Activated CD4-positive, alpha-beta T cell treated with anti-CD3 and anti-CD28 coated beads for 48 hours (primary cell): ENCODE results near the gene S100A8.
"Not testable (repeated sequence)": the region's sequence is repeated elsewhere in the genome, so short reads cannot be mapped to it uniquely, and the experiment has no call there.

Experiments used
- DNase-seq: peaks from one replicate; pipeline ENCODE4 v3.0.0-alpha.2; 2020

Gene S100A8

GRCh38 chr1:153415850-153416570 is 25.1 kb upstream of the S100A8 start, which contains the start of gene S100A7A:
Gene S100A7A (plus strand): TSS chr1:153416520. CDS start chr1:153418083, 1,563 bp downstream.
- DNase-seq = no peak

- DNase-seq = not testable (repeated sequence)
These were observed 23.1 kb upstream of the S100A8 start for GRCh38 chr1:153413961-153414360.

- DNase-seq = not testable (repeated sequence)
These were observed 16.4 kb upstream of the S100A8 start for GRCh38 chr1:153407274-153407673.

- not testable (repeated sequence) for DNase-seq
These were observed 15.1 kb upstream of the S100A8 start for GRCh38 chr1:153405825-153406599.

GRCh38 chr1:153404768-153405167 is 13.9 kb upstream of the S100A8 start:
- peak; percentile 83 for DNase-seq

GRCh38 chr1:153404086-153404635 is 13.3 kb upstream of the S100A8 start:
- DNase-seq = no peak

GRCh38 chr1:153403421-153404085 is 12.7 kb upstream of the S100A8 start:
- DNase-seq = no peak

- no peak for DNase-seq
These were observed 11.4 kb upstream of the S100A8 start for GRCh38 chr1:153402226-153402625.

- DNase-seq = no peak
These were observed 10.6 kb upstream of the S100A8 start for GRCh38 chr1:153401461-153401860.

GRCh38 chr1:153400244-153400643 is 9.4 kb upstream of the S100A8 start:
- no peak for DNase-seq

GRCh38 chr1:153399401-153400055 is 8.7 kb upstream of the S100A8 start:
- DNase-seq = no peak

GRCh38 chr1:153397924-153398651 is 7.2 kb upstream of the S100A8 start:
- DNase-seq = no peak

GRCh38 chr1:153397051-153397923 is 6.4 kb upstream of the S100A8 start:
- no peak for DNase-seq

- no peak for DNase-seq
These were observed 5.6 kb upstream of the S100A8 start for GRCh38 chr1:153396461-153396860.

GRCh38 chr1:153395776-153396175 is 4.9 kb upstream of the S100A8 start:
- DNase-seq = no peak

- no peak for DNase-seq
These were observed 4.3 kb upstream of the S100A8 start for GRCh38 chr1:153395136-153395685.

- DNase-seq = no peak
These were observed 3.5 kb upstream of the S100A8 start for GRCh38 chr1:153394391-153394790.

GRCh38 chr1:153393926-153394325 is 3.1 kb upstream of the S100A8 start:
- DNase-seq = no peak

- no peak for DNase-seq
These were observed 1.9 kb upstream of the S100A8 start for GRCh38 chr1:153392822-153393221.

- no peak for DNase-seq
These were observed 1.4 kb upstream of the S100A8 start for GRCh38 chr1:153392258-153392657.
